GM23338 (cell line): ENCODE data around the gene TSPEAR.

Source experiments
- CREB1 ChIP-seq: fragments of 250-450 bp; sonication (Bioruptor Pico); IDR thresholded peaks from 2 replicates; pipeline ENCODE4 v1.5.0; 2020; ENCODE audit warnings: low read depth, mild to moderate bottlenecking, moderate library complexity
- EZH2 ChIP-seq: fragments of 200-600 bp; sonication (generic); IDR thresholded peaks from one replicate; pipeline ENCODE4 v1.8.0; 2017; ENCODE audit warnings: antibody characterized with exemption, mild to moderate bottlenecking, low read depth; ENCODE audit not compliant: unreplicated experiment
- EZH2phosphoT487 ChIP-seq: fragments of 200-600 bp; sonication (generic); IDR thresholded peaks from one replicate; pipeline ENCODE4 v1.8.1; 2018; ENCODE audit warnings: antibody characterized with exemption; ENCODE audit not compliant: unreplicated experiment
- JUNB ChIP-seq: IDR thresholded peaks from one replicate; pipeline ENCODE4 v1.6.1; 2016; ENCODE audit warnings: antibody characterized with exemption; ENCODE audit not compliant: unreplicated experiment
- NANOG ChIP-seq: IDR thresholded peaks from 2 replicates; pipeline ENCODE4 v1.6.1; 2016; ENCODE audit warnings: antibody characterized with exemption, borderline replicate concordance
- POLR2AphosphoS5 ChIP-seq: IDR thresholded peaks from 2 replicates; pipeline ENCODE4 v1.6.1; 2016; ENCODE audit warnings: antibody characterized with exemption, low read depth
- ZNF331 ChIP-seq: fragments of 250-450 bp; sonication (Bioruptor Pico); IDR thresholded peaks from 2 replicates; pipeline ENCODE4 v1.5.0; 2020; ENCODE audit warnings: low read depth, mild to moderate bottlenecking, moderate library complexity
- TF ChIP-seq, protein P1 (sequence below), 2 experiments: fragments of 200-600 bp in 1 of 2; sonication (generic) in 1 of 2; conservative IDR thresholded peaks; 2 replicates each; pipeline versions ENCODE4 v1.5.1 to v1.6.1; 2016 to 2017; ENCODE audit warnings: antibody characterized with exemption in 2 of 2, low read depth in 2 of 2, mild to moderate bottlenecking in 2 of 2, moderate library complexity in 1 of 2
- TF ChIP-seq, protein P2 (sequence below): IDR thresholded peaks from one replicate; pipeline ENCODE4 v1.6.1; 2018; ENCODE audit warnings: antibody characterized with exemption; ENCODE audit not compliant: unreplicated experiment
- TF ChIP-seq, protein P3 (sequence below): fragments of 250-450 bp; sonication (Bioruptor Pico); IDR thresholded peaks from 2 replicates; pipeline ENCODE4 v1.5.0; 2020; ENCODE audit warnings: mild to moderate bottlenecking, moderate library complexity
- TF ChIP-seq, protein P4 (sequence below): IDR thresholded peaks from 2 replicates; pipeline ENCODE4 v1.6.1; 2016; ENCODE audit warnings: antibody characterized with exemption

DNA sequence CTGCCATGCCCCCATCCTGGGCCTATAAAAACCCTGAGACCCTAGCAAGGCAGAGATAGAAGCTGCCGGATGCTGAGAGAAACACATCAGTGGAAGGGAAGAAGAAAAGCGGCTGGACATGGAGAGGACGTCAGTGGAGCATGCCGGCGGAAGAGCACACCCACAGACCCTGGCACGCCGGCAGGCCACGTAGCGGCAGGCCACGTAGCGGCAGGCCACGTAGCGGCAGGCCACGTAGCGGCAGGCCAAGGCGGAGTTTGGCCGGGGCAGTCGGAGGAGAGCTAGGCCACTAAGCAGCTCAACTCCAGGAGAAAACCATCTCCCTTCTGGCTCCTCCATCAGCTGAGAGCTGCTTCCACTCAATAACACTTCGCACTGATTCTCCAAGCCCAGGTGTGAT lies 221.0 kb downstream of the TSPEAR start:
- TF ChIP-seq EZH2phosphoT487 (no peak), EZH2 (no peak), NANOG (no peak), POLR2AphosphoS5 (no peak), JUNB (no peak), CREB1 (no peak), ZNF331 (CRISPR knock-in tag) (no peak)
- TF ChIP-seq, protein P1, sequence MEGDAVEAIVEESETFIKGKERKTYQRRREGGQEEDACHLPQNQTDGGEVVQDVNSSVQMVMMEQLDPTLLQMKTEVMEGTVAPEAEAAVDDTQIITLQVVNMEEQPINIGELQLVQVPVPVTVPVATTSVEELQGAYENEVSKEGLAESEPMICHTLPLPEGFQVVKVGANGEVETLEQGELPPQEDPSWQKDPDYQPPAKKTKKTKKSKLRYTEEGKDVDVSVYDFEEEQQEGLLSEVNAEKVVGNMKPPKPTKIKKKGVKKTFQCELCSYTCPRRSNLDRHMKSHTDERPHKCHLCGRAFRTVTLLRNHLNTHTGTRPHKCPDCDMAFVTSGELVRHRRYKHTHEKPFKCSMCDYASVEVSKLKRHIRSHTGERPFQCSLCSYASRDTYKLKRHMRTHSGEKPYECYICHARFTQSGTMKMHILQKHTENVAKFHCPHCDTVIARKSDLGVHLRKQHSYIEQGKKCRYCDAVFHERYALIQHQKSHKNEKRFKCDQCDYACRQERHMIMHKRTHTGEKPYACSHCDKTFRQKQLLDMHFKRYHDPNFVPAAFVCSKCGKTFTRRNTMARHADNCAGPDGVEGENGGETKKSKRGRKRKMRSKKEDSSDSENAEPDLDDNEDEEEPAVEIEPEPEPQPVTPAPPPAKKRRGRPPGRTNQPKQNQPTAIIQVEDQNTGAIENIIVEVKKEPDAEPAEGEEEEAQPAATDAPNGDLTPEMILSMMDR (conservative IDR thresholded peaks at IDR 0.05; ENCODE audit: low read depth in 2 of 2): no peak
- TF ChIP-seq, protein P2, sequence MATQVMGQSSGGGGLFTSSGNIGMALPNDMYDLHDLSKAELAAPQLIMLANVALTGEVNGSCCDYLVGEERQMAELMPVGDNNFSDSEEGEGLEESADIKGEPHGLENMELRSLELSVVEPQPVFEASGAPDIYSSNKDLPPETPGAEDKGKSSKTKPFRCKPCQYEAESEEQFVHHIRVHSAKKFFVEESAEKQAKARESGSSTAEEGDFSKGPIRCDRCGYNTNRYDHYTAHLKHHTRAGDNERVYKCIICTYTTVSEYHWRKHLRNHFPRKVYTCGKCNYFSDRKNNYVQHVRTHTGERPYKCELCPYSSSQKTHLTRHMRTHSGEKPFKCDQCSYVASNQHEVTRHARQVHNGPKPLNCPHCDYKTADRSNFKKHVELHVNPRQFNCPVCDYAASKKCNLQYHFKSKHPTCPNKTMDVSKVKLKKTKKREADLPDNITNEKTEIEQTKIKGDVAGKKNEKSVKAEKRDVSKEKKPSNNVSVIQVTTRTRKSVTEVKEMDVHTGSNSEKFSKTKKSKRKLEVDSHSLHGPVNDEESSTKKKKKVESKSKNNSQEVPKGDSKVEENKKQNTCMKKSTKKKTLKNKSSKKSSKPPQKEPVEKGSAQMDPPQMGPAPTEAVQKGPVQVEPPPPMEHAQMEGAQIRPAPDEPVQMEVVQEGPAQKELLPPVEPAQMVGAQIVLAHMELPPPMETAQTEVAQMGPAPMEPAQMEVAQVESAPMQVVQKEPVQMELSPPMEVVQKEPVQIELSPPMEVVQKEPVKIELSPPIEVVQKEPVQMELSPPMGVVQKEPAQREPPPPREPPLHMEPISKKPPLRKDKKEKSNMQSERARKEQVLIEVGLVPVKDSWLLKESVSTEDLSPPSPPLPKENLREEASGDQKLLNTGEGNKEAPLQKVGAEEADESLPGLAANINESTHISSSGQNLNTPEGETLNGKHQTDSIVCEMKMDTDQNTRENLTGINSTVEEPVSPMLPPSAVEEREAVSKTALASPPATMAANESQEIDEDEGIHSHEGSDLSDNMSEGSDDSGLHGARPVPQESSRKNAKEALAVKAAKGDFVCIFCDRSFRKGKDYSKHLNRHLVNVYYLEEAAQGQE: no peak
- TF ChIP-seq, protein P3, sequence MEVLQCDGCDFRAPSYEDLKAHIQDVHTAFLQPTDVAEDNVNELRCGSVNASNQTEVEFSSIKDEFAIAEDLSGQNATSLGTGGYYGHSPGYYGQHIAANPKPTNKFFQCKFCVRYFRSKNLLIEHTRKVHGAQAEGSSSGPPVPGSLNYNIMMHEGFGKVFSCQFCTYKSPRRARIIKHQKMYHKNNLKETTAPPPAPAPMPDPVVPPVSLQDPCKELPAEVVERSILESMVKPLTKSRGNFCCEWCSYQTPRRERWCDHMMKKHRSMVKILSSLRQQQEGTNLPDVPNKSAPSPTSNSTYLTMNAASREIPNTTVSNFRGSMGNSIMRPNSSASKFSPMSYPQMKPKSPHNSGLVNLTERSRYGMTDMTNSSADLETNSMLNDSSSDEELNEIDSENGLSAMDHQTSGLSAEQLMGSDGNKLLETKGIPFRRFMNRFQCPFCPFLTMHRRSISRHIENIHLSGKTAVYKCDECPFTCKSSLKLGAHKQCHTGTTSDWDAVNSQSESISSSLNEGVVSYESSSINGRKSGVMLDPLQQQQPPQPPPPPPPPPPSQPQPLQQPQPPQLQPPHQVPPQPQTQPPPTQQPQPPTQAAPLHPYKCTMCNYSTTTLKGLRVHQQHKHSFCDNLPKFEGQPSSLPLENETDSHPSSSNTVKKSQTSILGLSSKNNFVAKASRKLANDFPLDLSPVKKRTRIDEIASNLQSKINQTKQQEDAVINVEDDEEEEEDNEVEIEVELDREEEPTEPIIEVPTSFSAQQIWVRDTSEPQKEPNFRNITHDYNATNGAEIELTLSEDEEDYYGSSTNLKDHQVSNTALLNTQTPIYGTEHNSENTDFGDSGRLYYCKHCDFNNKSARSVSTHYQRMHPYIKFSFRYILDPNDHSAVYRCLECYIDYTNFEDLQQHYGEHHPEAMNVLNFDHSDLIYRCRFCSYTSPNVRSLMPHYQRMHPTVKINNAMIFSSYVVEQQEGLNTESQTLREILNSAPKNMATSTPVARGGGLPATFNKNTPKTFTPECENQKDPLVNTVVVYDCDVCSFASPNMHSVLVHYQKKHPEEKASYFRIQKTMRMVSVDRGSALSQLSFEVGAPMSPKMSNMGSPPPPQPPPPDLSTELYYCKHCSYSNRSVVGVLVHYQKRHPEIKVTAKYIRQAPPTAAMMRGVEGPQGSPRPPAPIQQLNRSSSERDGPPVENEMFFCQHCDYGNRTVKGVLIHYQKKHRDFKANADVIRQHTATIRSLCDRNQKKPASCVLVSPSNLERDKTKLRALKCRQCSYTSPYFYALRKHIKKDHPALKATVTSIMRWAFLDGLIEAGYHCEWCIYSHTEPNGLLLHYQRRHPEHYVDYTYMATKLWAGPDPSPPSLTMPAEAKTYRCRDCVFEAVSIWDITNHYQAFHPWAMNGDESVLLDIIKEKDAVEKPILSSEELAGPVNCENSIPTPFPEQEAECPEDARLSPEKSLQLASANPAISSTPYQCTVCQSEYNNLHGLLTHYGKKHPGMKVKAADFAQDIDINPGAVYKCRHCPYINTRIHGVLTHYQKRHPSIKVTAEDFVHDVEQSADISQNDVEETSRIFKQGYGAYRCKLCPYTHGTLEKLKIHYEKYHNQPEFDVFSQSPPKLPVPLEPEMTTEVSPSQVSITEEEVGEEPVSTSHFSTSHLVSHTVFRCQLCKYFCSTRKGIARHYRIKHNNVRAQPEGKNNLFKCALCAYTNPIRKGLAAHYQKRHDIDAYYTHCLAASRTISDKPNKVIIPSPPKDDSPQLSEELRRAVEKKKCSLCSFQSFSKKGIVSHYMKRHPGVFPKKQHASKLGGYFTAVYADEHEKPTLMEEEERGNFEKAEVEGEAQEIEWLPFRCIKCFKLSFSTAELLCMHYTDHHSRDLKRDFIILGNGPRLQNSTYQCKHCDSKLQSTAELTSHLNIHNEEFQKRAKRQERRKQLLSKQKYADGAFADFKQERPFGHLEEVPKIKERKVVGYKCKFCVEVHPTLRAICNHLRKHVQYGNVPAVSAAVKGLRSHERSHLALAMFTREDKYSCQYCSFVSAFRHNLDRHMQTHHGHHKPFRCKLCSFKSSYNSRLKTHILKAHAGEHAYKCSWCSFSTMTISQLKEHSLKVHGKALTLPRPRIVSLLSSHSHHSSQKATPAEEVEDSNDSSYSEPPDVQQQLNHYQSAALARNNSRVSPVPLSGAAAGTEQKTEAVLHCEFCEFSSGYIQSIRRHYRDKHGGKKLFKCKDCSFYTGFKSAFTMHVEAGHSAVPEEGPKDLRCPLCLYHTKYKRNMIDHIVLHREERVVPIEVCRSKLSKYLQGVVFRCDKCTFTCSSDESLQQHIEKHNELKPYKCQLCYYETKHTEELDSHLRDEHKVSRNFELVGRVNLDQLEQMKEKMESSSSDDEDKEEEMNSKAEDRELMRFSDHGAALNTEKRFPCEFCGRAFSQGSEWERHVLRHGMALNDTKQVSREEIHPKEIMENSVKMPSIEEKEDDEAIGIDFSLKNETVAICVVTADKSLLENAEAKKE (CRISPR knock-in tag): no peak
- TF ChIP-seq, protein P4, sequence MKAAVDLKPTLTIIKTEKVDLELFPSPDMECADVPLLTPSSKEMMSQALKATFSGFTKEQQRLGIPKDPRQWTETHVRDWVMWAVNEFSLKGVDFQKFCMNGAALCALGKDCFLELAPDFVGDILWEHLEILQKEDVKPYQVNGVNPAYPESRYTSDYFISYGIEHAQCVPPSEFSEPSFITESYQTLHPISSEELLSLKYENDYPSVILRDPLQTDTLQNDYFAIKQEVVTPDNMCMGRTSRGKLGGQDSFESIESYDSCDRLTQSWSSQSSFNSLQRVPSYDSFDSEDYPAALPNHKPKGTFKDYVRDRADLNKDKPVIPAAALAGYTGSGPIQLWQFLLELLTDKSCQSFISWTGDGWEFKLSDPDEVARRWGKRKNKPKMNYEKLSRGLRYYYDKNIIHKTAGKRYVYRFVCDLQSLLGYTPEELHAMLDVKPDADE: no peak
